Sigmoid colon (tissue), 7 donors: ENCODE measurements around the gene C1orf174. TPM values are rescaled to one million over a fixed set of nuclear protein-coding genes. Genes with fewer than 3 reads are reported as not detected.

Experiments used
- DNase-seq: peaks from one replicate; pipeline ENCODE4 v3.0.0-alpha.2; 2019
- H3K27ac ChIP-seq, 4 donors: fragments of 200-600 bp; sonication (generic); one replicate each; pipeline ENCODE4 v1.5.1; 2016 to 2019; ENCODE audit warnings: mild to moderate bottlenecking in 1 of 4
- H3K27me3 ChIP-seq, 3 donors: fragments of 200-600 bp; sonication (generic); one replicate each; pipeline ENCODE4 v1.5.1; 2019; ENCODE audit warnings: mild to moderate bottlenecking in 1 of 3
- H3K36me3 ChIP-seq, 4 donors: fragments of 200-600 bp; sonication (generic); one replicate each; pipeline ENCODE4 v1.5.1; 2016 to 2019
- H3K4me1 ChIP-seq, 4 donors: fragments of 200-600 bp; sonication (generic); one replicate each; pipeline ENCODE4 v1.5.1; 2017 to 2019
- H3K4me3 ChIP-seq, 4 donors: fragments of 200-600 bp; sonication (generic); one replicate each; pipeline ENCODE4 v1.5.1; 2017 to 2019; ENCODE audit warnings: mild to moderate bottlenecking in 2 of 4, moderate library complexity in 1 of 4
- H3K9me3 ChIP-seq, 4 donors: fragments of 200-600 bp in 3 of 4; sonication (generic) in 3 of 4; one replicate each; pipeline versions ENCODE4 v1.5.1 to v1.6.1; 2013 to 2019
- EP300 ChIP-seq, 4 donors: sonication (generic); formaldehyde crosslinking; IDR thresholded peaks; one replicate each; pipeline ENCODE4 v1.6.1; 2017; ENCODE audit warnings: antibody characterized with exemption in 4 of 4
- POLR2A ChIP-seq, 2 donors: fragments of 450-650 bp; IDR thresholded peaks; one replicate each; pipeline ENCODE4 v1.6.1; 2016; ENCODE audit warnings: antibody characterized with exemption in 2 of 2, mild to moderate bottlenecking in 2 of 2, moderate library complexity in 2 of 2
- POLR2AphosphoS5 ChIP-seq, 4 donors: sonication (generic); formaldehyde crosslinking; IDR thresholded peaks; one replicate each; pipeline ENCODE4 v1.6.1; 2017; ENCODE audit warnings: antibody characterized with exemption in 4 of 4
- WGBS, 2 donors: extraction: QIAGEN DNeasy Blood & Tissue Kit; methylation state at CpG; one replicate each; pipeline ENCODE4 v1.1.7; 2013; 5-methylcytosine and 5-hydroxymethylcytosine counted together
- intact Hi-C: fragments of 100-400 bp; cut with DNase I; formaldehyde crosslinking; loops from one replicate; pipeline ENCODE4 v1.15.1; 2023
- polyA plus RNA-seq, 3 donors: library from polyadenylated mRNA; stranded (reverse); fragments of 200-250 nt; gene quantifications; one replicate each; pipeline ENCODE4 v1.2.3, GENCODE V29; 2013
- total RNA-seq, 4 donors: library from RNA; depleted of rRNA; stranded (reverse); fragments of >200 nt; gene quantifications; one replicate each; pipeline ENCODE4 v1.1.0, GENCODE V29; 2016
- TF ChIP-seq, protein P1 (sequence below), 4 experiments: fragments of 450-650 bp in 3 of 4; fragments of 200-600 bp in 1 of 4; IDR thresholded peaks; one replicate each; pipeline ENCODE4 v1.5.1; 2016 to 2019; ENCODE audit warnings: antibody characterized with exemption in 4 of 4, mild to moderate bottlenecking in 3 of 4, moderate library complexity in 2 of 4
- donor health status: healthy with polysubstance abuse.
- donor health status: Bipolar disorder and iron deficiency.
- donor health status: healthy.

C1orf174 gene
- total and polyA plus RNA-seq, 7 donors, result 10.8 to 33.0 (median 23.4) TPM

DNA sequence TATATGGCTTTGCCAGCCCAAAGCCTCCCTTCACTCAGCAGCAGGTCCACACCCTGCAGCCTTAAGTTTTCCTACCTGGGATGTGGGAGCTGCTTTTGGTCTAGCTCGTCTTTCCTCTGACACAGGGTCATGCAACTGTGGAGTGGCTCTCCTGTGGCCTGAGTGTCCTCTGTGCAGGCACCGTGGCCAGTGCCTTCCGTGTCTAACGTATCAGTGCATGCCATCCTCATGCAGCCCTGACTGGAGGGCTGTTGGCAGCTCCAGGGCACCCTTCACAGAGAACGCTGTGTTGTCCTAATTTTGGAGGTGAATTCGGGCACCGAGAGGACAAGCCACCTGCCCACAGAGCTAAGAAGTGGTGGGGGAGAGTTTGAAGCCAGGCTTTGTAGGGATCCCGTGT, 25.7 kb upstream of the C1orf174 start:
- Histone ChIP-seq H3K36me3 (no peaks in the 10 kb centered on the region), H3K4me3 (no peak overlapping the region), H3K4me1 (peaks cover 0 to 5% (median 2%) of the 10 kb centered on the region in 4 donors), H3K27ac (no peak overlapping the region), H3K9me3 (no peaks in the 10 kb centered on the region), H3K27me3 (no peaks in the 10 kb centered on the region)
- intact Hi-C loops, result no loop called here
- 83% methylated on average over 8 of the region's 8 CpGs for WGBS, 2 donors
- no peak for DNase-seq
- TF ChIP-seq POLR2AphosphoS5 (IDR thresholded peaks at IDR 0.05), result no peak
- no peak for TF ChIP-seq EP300 (IDR thresholded peaks at IDR 0.05)
- TF ChIP-seq, protein P1, sequence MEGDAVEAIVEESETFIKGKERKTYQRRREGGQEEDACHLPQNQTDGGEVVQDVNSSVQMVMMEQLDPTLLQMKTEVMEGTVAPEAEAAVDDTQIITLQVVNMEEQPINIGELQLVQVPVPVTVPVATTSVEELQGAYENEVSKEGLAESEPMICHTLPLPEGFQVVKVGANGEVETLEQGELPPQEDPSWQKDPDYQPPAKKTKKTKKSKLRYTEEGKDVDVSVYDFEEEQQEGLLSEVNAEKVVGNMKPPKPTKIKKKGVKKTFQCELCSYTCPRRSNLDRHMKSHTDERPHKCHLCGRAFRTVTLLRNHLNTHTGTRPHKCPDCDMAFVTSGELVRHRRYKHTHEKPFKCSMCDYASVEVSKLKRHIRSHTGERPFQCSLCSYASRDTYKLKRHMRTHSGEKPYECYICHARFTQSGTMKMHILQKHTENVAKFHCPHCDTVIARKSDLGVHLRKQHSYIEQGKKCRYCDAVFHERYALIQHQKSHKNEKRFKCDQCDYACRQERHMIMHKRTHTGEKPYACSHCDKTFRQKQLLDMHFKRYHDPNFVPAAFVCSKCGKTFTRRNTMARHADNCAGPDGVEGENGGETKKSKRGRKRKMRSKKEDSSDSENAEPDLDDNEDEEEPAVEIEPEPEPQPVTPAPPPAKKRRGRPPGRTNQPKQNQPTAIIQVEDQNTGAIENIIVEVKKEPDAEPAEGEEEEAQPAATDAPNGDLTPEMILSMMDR (IDR thresholded peaks at IDR 0.05), result no peak
- no peak for TF ChIP-seq POLR2A (IDR thresholded peaks at IDR 0.05)

DNA sequence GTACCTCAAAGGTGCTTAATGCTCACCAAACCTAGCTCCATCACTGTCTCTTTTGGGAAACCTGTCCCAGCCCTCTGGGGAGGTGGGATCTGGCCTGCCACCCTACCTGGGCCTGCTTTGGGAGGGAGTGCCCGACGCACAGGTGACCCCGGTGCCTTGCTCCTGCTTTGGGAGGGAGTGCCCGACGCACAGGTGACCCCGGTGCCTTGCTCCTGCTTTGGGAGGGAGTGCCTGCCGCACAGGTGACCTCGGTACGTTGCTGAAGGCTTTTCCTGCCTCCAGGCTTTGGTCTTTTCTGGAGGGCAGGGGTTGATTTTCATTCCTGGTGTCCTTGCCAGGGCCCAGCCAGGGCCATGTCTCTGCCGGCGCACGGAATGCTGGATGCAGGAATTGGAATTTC, 25.2 kb upstream of the C1orf174 start:
- WGBS, 2 donors, result 86 to 87% methylated on average over 12 of the region's 12 CpGs
- Histone ChIP-seq H3K4me3 (no peak overlapping the region), H3K4me1 (peaks cover 0 to 5% (median 2%) of the 10 kb centered on the region in 4 donors), H3K27me3 (no peaks in the 10 kb centered on the region), H3K9me3 (no peaks in the 10 kb centered on the region), H3K27ac (no peak overlapping the region), H3K36me3 (no peaks in the 10 kb centered on the region)
- intact Hi-C loops, result no loop called here
- DNase-seq, result no peak
- TF ChIP-seq POLR2A (IDR thresholded peaks at IDR 0.05) (no peak), POLR2AphosphoS5 (IDR thresholded peaks at IDR 0.05) (no peak), EP300 (IDR thresholded peaks at IDR 0.05) (no peak)
- TF ChIP-seq, protein P1 (IDR thresholded peaks at IDR 0.05), result no peak

DNA sequence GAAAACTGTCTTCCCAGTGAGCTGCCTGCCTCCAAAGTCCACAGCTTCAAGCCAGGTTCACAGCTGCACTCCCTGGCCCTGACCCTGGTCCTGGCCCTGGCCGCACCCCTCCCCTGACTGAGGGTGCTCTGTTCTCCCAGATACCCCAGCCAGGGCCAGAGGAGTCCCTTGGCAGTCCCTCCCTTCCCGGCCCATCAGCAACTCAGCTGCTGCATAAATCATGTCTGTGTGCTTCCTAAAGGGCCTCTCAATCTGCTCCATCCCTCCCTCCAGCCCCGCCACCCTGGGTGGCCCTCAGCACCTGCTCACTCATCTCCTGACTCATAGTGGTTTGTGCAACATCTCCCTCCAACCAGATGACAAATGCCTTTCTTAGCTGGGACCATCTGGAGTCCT, 24.8 kb upstream of the C1orf174 start:
- H3K4me1 ChIP-seq, result peaks cover 0 to 5% (median 2%) of the 10 kb centered on the region in 4 donors
- no peaks in the 10 kb centered on the region for H3K27me3 ChIP-seq
- no peak overlapping the region for H3K27ac ChIP-seq
- intact Hi-C loops, result no loop called here
- 41 to 48% methylated on average over 3 of the region's 3 CpGs for WGBS, 2 donors
- TF ChIP-seq EP300 (IDR thresholded peaks at IDR 0.05), result no peak
- TF ChIP-seq POLR2A (IDR thresholded peaks at IDR 0.05), result no peak
- TF ChIP-seq, protein P1 (IDR thresholded peaks at IDR 0.05), result no peak
- TF ChIP-seq POLR2AphosphoS5 (IDR thresholded peaks at IDR 0.05), result no peak
- no peaks in the 10 kb centered on the region for H3K9me3 ChIP-seq
- no peak for DNase-seq
- H3K4me3 ChIP-seq, result no peak overlapping the region
- H3K36me3 ChIP-seq, result no peaks in the 10 kb centered on the region

DNA sequence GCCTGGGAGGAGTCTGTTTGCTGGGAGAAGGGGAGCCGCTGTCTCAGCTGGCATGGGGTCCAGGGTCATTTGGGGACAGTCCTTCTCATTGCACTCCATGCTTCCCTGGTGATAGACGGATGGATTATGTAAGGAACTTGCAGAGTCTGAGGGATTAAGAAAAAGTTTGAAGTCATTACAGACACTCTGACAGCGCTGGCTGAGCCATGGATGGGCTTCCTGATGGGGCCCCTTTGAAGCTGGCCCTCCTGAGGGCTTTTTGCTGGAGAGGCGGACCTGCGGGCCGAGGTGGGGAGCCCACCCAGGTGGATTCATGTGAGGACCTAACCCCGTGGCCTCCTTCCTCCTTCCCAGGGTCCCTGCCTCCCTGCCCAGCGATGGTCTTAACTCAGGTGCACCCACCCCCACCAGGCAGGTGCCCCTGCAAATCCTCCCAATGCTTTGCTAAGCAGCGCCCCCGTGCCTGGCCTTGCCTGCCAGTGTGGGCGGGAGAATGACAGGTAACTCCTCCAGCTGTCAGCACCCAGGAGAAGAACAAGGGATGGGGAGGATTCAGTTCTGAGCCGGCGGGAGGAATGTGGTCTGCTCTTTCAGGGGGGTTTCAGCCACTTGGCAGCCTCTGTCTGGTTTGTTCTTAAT, 24.2 kb upstream of the C1orf174 start:
- Histone ChIP-seq H3K9me3 (no peaks in the 10 kb centered on the region), H3K27me3 (peaks cover 0 to 5% (median 0%) of the 10 kb centered on the region in 3 donors), H3K27ac (no peak overlapping the region), H3K4me1 (peaks cover 0 to 5% (median 2%) of the 10 kb centered on the region in 4 donors), H3K4me3 (no peak overlapping the region), H3K36me3 (no peaks in the 10 kb centered on the region)
- intact Hi-C loops, result no loop called here
- peak; percentile 60 for DNase-seq
- no peak for TF ChIP-seq EP300 (IDR thresholded peaks at IDR 0.05)
- TF ChIP-seq, protein P1 (IDR thresholded peaks at IDR 0.05), result no peak
- no peak for TF ChIP-seq POLR2A (IDR thresholded peaks at IDR 0.05)
- no peak for TF ChIP-seq POLR2AphosphoS5 (IDR thresholded peaks at IDR 0.05)
- WGBS, 2 donors, result 65 to 73% methylated on average over 13 of the region's 13 CpGs
